Measurements from ENCODE around the gene RAF1. TPM values are rescaled to one million over a fixed set of nuclear protein-coding genes. Genes with fewer than 3 reads are reported as not detected.

RAF1 gene
- total and polyA plus RNA-seq, 8 donors: 36.7 to 156 (median 76.9) TPM

DNA sequence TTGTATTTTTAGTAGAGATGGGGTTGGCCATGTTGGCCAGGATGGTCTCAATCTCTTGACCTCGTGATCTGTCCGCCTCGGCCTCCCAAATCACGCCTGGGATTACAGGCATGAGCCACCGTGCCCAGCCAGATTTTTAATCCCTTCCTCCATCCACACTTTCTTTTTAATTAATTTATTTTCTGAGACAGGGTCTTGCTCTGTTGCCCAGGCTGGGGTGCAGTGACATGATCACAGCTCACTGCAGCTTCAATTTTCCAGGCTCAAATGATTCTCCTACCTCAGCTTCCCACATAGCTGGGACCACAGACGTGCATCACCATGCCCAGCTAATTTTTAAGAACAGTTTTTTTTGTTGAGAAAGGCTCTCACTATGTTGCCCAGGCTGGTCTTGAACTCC, 43.6 kb downstream of the RAF1 start:
- no peak overlapping the region for H3K27ac ChIP-seq
- H3K9me3 ChIP-seq: no peaks in the 10 kb centered on the region
- peaks cover 12 to 53% (median 32%) of the 10 kb centered on the region in 4 donors for H3K4me1 ChIP-seq
- no peaks in the 10 kb centered on the region for H3K27me3 ChIP-seq
- H3K4me3 ChIP-seq: no peak overlapping the region
- intact Hi-C loops (cut with DNase I; ENCODE audit: low total_unique reads): no loop called here
- no peak for TF ChIP-seq EP300 (IDR thresholded peaks at IDR 0.05)
- no peak for TF ChIP-seq POLR2AphosphoS5 (IDR thresholded peaks at IDR 0.05)
- TF ChIP-seq POLR2A (IDR thresholded peaks at IDR 0.05): no peak
- TF ChIP-seq, protein P1, sequence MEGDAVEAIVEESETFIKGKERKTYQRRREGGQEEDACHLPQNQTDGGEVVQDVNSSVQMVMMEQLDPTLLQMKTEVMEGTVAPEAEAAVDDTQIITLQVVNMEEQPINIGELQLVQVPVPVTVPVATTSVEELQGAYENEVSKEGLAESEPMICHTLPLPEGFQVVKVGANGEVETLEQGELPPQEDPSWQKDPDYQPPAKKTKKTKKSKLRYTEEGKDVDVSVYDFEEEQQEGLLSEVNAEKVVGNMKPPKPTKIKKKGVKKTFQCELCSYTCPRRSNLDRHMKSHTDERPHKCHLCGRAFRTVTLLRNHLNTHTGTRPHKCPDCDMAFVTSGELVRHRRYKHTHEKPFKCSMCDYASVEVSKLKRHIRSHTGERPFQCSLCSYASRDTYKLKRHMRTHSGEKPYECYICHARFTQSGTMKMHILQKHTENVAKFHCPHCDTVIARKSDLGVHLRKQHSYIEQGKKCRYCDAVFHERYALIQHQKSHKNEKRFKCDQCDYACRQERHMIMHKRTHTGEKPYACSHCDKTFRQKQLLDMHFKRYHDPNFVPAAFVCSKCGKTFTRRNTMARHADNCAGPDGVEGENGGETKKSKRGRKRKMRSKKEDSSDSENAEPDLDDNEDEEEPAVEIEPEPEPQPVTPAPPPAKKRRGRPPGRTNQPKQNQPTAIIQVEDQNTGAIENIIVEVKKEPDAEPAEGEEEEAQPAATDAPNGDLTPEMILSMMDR (IDR thresholded peaks at IDR 0.05): no peak
- 89 to 97% (median 96%) methylated on average over 6 of the region's 6 CpGs for WGBS, 5 donors
- H3K36me3 ChIP-seq: peaks cover 21 to 34% (median 33%) of the 10 kb centered on the region in 4 donors
- DNase-seq: no peak

DNA sequence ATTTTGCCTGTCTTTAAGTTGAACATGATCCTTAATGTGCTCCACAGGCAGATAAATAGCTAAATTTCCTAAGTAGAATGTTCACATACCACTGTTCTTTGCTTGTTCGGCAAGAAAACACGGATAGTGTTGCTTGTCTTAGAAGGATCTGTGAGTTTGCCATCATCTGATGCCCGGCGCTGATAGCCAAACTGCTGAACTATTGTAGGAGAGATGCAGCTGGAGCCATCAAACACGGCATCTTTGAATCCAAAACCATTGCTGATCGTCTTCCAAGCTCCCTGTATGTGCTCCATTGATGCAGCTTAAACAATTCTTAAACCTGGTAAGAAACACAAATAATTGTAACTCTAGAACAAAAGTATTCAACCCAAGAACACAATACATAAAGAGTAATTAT, 45.5 kb downstream of the RAF1 start:
- no peaks in the 10 kb centered on the region for H3K9me3 ChIP-seq
- no peak overlapping the region for H3K27ac ChIP-seq
- no peak overlapping the region for H3K4me3 ChIP-seq
- DNase-seq: no peak
- peaks cover 21 to 52% (median 46%) of the 10 kb centered on the region in 4 donors for H3K36me3 ChIP-seq
- peaks cover 9 to 45% (median 28%) of the 10 kb centered on the region in 4 donors for H3K4me1 ChIP-seq
- H3K27me3 ChIP-seq: no peaks in the 10 kb centered on the region
- 87 to 95% (median 93%) methylated on average over 6 of the region's 6 CpGs for WGBS, 5 donors
- TF ChIP-seq, protein P1 (IDR thresholded peaks at IDR 0.05): no peak
- TF ChIP-seq EP300 (IDR thresholded peaks at IDR 0.05) (no peak), POLR2A (IDR thresholded peaks at IDR 0.05) (no peak)
- intact Hi-C loops (cut with DNase I; ENCODE audit: low total_unique reads): no loop called here

DNA sequence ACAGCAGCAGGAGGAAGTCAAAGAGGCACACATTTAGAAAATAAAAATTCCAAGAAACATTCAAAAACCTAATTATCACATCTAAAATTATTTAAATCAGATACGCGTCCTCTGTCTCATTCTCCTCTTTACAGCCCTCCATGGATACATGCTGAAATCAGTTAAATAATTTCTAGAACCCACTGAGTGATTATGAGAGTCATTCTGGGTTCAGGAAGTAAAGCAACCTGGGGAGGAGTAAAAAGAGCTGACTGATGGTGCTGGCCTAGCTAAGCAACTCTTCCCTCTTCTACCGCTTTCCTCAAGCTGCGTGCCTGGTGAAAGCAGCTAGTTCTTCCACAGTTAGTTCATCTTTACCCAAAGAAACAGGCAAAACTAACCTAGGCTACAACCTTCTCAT, 48.7 kb downstream of the RAF1 start:
- no peak overlapping the region for H3K4me3 ChIP-seq
- H3K4me1 ChIP-seq: peaks cover 0 to 23% (median 10%) of the 10 kb centered on the region in 4 donors
- intact Hi-C loops (cut with DNase I; ENCODE audit: low total_unique reads): no loop called here
- no peak overlapping the region for H3K27ac ChIP-seq
- no peaks in the 10 kb centered on the region for H3K9me3 ChIP-seq
- no peaks in the 10 kb centered on the region for H3K27me3 ChIP-seq
- no peak for DNase-seq
- WGBS, 5 donors: 90 to 98% (median 93%) methylated on average over 4 of the region's 4 CpGs
- H3K36me3 ChIP-seq: peaks cover 26 to 79% (median 68%) of the 10 kb centered on the region in 4 donors
- TF ChIP-seq POLR2AphosphoS5 (IDR thresholded peaks at IDR 0.05) (no peak), POLR2A (IDR thresholded peaks at IDR 0.05) (no peak), EP300 (IDR thresholded peaks at IDR 0.05) (no peak)
- TF ChIP-seq, protein P1 (IDR thresholded peaks at IDR 0.05): no peak

DNA sequence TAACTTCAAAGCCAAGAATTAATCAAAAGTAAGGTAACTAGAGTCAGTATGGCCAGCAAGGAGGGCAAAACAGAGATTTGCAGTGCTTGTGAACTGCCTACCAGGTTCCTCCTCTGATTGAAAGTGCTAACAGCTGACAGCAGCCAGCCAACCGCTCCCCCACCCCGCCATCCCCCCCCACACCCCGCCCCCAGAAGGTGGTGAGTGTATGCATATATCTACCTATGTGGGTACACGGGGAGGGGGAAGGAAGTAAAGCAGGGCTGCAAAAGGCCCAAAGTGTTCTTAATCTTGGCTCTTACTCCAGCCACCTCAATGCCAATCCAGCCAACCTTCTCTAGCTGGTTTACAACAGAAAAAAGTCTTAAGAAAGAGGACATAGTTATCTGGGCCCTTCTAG, 50.7 kb downstream of the RAF1 start:
- intact Hi-C loops (cut with DNase I; ENCODE audit: low total_unique reads): no loop called here
- WGBS, 5 donors: 35 to 68% (median 52%) methylated on average over 4 of the region's 4 CpGs
- no peak overlapping the region for H3K4me3 ChIP-seq
- H3K9me3 ChIP-seq: no peaks in the 10 kb centered on the region
- peaks cover 29 to 91% (median 83%) of the 10 kb centered on the region in 4 donors for H3K36me3 ChIP-seq
- no peak overlapping the region for H3K27ac ChIP-seq
- no peak for TF ChIP-seq EP300 (IDR thresholded peaks at IDR 0.05)
- TF ChIP-seq POLR2A (IDR thresholded peaks at IDR 0.05): no peak
- TF ChIP-seq POLR2AphosphoS5 (IDR thresholded peaks at IDR 0.05): no peak
- TF ChIP-seq, protein P1 (IDR thresholded peaks at IDR 0.05): no peak
- H3K27me3 ChIP-seq: no peaks in the 10 kb centered on the region
- no peak for DNase-seq
- H3K4me1 ChIP-seq: peaks cover 0 to 29% (median 8%) of the 10 kb centered on the region in 4 donors

Measured in stomach (tissue), 9 donors.